Fibroblast of pulmonary artery (primary cell): Measurements from ENCODE around the gene DGKQ.

Experiments used
- DNase-seq: peaks from one replicate; pipeline ENCODE4 v3.0.0-alpha.2; 2010; ENCODE audit warnings: low read depth
- H3K4me3 ChIP-seq: replicated peaks from 2 replicates; pipeline ENCODE4 v1.5.1; 2011; ENCODE audit warnings: low read depth, mild to moderate bottlenecking, control low read depth, low read length, moderate library complexity
- TF ChIP-seq, protein P1 (sequence below): IDR thresholded peaks from 2 replicates; pipeline ENCODE4 v1.5.1; 2011; ENCODE audit warnings: mild to moderate bottlenecking, control low read depth, low read length, inconsistent platforms; ENCODE audit errors: missing control alignments

The DGKQ gene

GRCh38 chr4:970854-971520, 2.4 kb downstream of the DGKQ start:
- DNase-seq, result no peak
- TF ChIP-seq, protein P1, sequence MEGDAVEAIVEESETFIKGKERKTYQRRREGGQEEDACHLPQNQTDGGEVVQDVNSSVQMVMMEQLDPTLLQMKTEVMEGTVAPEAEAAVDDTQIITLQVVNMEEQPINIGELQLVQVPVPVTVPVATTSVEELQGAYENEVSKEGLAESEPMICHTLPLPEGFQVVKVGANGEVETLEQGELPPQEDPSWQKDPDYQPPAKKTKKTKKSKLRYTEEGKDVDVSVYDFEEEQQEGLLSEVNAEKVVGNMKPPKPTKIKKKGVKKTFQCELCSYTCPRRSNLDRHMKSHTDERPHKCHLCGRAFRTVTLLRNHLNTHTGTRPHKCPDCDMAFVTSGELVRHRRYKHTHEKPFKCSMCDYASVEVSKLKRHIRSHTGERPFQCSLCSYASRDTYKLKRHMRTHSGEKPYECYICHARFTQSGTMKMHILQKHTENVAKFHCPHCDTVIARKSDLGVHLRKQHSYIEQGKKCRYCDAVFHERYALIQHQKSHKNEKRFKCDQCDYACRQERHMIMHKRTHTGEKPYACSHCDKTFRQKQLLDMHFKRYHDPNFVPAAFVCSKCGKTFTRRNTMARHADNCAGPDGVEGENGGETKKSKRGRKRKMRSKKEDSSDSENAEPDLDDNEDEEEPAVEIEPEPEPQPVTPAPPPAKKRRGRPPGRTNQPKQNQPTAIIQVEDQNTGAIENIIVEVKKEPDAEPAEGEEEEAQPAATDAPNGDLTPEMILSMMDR, result no peak
- no peak overlapping the region for H3K4me3 ChIP-seq

GRCh38 chr4:970046-970745, 3.2 kb downstream of the DGKQ start:
- TF ChIP-seq, protein P1, result no peak

GRCh38 chr4:968621-969394, 4.6 kb downstream of the DGKQ start:
- DNase-seq, result no peak
- H3K4me3 ChIP-seq, result no peak overlapping the region
- TF ChIP-seq, protein P1, result no peak

More at GRCh38 chr4:970046-970745, 3.2 kb downstream of the DGKQ start:
- no peak overlapping the region for H3K4me3 ChIP-seq
- DNase-seq, result no peak

- H3K4me3 ChIP-seq, result no peak overlapping the region
- TF ChIP-seq, protein P1, result no peak
- no peak for DNase-seq
Observed at GRCh38 chr4:968221-968620, 5.1 kb downstream of the DGKQ start.

DNA sequence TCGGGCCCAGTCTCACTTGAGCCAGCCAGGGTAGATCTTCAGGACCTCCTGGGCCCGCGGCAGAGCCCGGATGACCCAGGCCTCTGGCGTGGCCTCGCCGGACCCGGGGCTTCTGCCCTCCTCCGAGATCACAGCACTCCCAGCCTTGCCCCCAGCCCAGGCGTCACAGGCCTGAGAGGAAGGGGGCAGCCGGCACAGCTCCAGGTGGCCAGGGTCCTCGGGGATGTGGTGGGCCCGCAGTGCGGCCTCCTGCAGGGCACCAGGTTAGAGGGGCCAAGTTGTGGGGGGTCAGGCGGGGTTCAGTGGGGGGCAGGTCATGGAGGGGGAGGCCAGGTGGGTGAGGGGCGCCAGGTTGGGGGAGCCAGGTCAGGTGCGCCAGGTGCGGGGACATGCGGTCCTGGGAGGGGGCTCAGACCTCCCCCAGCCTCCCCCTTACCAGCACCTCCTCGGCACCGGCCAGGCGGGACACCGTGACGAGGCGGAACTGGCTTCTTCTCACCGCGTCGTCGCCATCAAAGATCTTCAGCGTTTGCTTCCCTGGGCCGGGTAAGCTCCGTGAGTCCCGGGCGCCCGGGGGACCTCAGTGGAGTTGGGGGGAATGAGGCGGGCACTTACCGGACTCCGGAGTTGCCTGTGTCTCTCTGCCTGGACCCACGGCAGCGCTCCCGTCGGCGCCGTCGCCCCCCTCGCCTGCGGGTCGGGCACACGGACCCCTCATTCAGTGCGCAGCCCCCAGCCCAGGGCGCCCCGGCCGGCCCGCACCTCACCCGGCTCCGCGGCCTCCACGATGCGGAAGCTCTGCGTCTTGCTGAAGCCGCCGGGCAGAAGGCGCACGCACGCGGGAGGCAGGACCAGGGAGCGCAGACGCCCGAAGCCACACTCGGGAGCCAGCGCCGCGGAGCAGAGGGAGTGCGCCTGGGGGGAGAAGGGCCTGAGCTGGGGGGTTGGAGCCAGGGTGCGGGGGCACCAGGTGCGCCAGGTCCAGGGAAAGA, 6.0 kb downstream of the DGKQ start:
- no peak overlapping the region for H3K4me3 ChIP-seq
- TF ChIP-seq, protein P1, result no peak
- DNase-seq, result no peak
